Upper lobe of left lung (tissue), 4 donors: Measurements from ENCODE around the gene CCAR1.

Experiments
- EP300 ChIP-seq, 4 donors: sonication (generic); formaldehyde crosslinking; IDR thresholded peaks; one replicate each; pipeline ENCODE4 v1.5.1; 2017; ENCODE audit warnings: antibody characterized with exemption in 4 of 4, control low read depth in 2 of 4
- POLR2A ChIP-seq, 4 donors: fragments of 450-650 bp; IDR thresholded peaks; one replicate each; pipeline ENCODE4 v1.5.1; 2016 to 2017; ENCODE audit warnings: antibody characterized with exemption in 4 of 4, mild to moderate bottlenecking in 2 of 4
- TF ChIP-seq, protein P1 (sequence below), 6 experiments: fragments of 450-650 bp in 4 of 6; fragments of 200-600 bp in 2 of 6; sonication (generic) in 2 of 6; IDR thresholded peaks; one replicate each; pipeline ENCODE4 v1.5.1; 2016 to 2019; ENCODE audit warnings: antibody characterized with exemption in 6 of 6

- TF ChIP-seq, protein P1, sequence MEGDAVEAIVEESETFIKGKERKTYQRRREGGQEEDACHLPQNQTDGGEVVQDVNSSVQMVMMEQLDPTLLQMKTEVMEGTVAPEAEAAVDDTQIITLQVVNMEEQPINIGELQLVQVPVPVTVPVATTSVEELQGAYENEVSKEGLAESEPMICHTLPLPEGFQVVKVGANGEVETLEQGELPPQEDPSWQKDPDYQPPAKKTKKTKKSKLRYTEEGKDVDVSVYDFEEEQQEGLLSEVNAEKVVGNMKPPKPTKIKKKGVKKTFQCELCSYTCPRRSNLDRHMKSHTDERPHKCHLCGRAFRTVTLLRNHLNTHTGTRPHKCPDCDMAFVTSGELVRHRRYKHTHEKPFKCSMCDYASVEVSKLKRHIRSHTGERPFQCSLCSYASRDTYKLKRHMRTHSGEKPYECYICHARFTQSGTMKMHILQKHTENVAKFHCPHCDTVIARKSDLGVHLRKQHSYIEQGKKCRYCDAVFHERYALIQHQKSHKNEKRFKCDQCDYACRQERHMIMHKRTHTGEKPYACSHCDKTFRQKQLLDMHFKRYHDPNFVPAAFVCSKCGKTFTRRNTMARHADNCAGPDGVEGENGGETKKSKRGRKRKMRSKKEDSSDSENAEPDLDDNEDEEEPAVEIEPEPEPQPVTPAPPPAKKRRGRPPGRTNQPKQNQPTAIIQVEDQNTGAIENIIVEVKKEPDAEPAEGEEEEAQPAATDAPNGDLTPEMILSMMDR (IDR thresholded peaks at IDR 0.05): no peak
- no peak for TF ChIP-seq POLR2A (IDR thresholded peaks at IDR 0.05)
- no peak for TF ChIP-seq EP300 (IDR thresholded peaks at IDR 0.05)
These were observed 20.8 kb upstream of the CCAR1 start for GRCh38 chr10:68700197-68700596.
